Measurements from ENCODE around the gene OMA1.

GRCh38 chr1:58515794-58516401, 30.6 kb downstream of the OMA1 start:
- peak; percentile 76 for TF ChIP-seq CTCF (conservative IDR thresholded peaks at IDR 0.05; ENCODE audit: low read depth, low read length)
- no peak for TF ChIP-seq EZH2 (IDR thresholded peaks at IDR 0.05; ENCODE audit: borderline replicate concordance, low read depth, low read length, poor library complexity, severe bottlenecking)

Measured in A673 (cell line).